Mesodermal cell (in vitro differentiated cells): ENCODE data around the gene HSPB6. TPM values are rescaled to one million over a fixed set of nuclear protein-coding genes. Genes with fewer than 3 reads are reported as not detected.
"Not testable (repeated sequence)": the region's sequence is repeated elsewhere in the genome, so short reads cannot be mapped to it uniquely, and the experiment has no call there.

Source experiments
- H3K27ac ChIP-seq: 2 replicates; pipeline ENCODE4 v1.7.0; 2013; ENCODE audit warnings: mild to moderate bottlenecking, low read depth, low read length, moderate library complexity; ENCODE audit not compliant: severe bottlenecking
- H3K36me3 ChIP-seq: 2 replicates; pipeline ENCODE4 v1.7.1; 2013; ENCODE audit warnings: mild to moderate bottlenecking, low read length, moderate library complexity; ENCODE audit not compliant: control insufficient read depth, insufficient read depth
- H3K4me1 ChIP-seq: one replicate; pipeline ENCODE4 v1.7.1; 2013; ENCODE audit warnings: mild to moderate bottlenecking, low read length; ENCODE audit not compliant: insufficient read depth, control insufficient read depth, poor library complexity, severe bottlenecking
- H3K4me3 ChIP-seq: 2 replicates; pipeline ENCODE4 v1.7.0; 2013; ENCODE audit warnings: low read length, control low read depth, mild to moderate bottlenecking; ENCODE audit not compliant: insufficient read depth, poor library complexity, severe bottlenecking; ENCODE audit errors: extremely low read depth
- H3K9me3 ChIP-seq: 2 replicates; pipeline ENCODE4 v1.7.1; 2013; ENCODE audit warnings: mild to moderate bottlenecking, low read length, moderate library complexity; ENCODE audit not compliant: control insufficient read depth
- WGBS, 2 experiments: methylation state at CpG; one replicate each; pipeline ENCODE4 v1.1.5; 2013; ENCODE audit warnings: missing lambda C conversion rate in 2 of 2; ENCODE audit not compliant: insufficient coverage in 2 of 2; 5-methylcytosine and 5-hydroxymethylcytosine counted together
- polyA plus RNA-seq, 2 experiments: library from polyadenylated mRNA; stranded (reverse); fragments of 50-300 nt; gene quantifications; one replicate each; pipeline ENCODE4 v1.2.3, GENCODE V29; 2013

Gene HSPB6, protein sequence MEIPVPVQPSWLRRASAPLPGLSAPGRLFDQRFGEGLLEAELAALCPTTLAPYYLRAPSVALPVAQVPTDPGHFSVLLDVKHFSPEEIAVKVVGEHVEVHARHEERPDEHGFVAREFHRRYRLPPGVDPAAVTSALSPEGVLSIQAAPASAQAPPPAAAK
- polyA plus RNA-seq (2013, experiment 1 of 2): 0.77 TPM
- polyA plus RNA-seq (2013, experiment 2 of 2): 1.3 TPM

DNA sequence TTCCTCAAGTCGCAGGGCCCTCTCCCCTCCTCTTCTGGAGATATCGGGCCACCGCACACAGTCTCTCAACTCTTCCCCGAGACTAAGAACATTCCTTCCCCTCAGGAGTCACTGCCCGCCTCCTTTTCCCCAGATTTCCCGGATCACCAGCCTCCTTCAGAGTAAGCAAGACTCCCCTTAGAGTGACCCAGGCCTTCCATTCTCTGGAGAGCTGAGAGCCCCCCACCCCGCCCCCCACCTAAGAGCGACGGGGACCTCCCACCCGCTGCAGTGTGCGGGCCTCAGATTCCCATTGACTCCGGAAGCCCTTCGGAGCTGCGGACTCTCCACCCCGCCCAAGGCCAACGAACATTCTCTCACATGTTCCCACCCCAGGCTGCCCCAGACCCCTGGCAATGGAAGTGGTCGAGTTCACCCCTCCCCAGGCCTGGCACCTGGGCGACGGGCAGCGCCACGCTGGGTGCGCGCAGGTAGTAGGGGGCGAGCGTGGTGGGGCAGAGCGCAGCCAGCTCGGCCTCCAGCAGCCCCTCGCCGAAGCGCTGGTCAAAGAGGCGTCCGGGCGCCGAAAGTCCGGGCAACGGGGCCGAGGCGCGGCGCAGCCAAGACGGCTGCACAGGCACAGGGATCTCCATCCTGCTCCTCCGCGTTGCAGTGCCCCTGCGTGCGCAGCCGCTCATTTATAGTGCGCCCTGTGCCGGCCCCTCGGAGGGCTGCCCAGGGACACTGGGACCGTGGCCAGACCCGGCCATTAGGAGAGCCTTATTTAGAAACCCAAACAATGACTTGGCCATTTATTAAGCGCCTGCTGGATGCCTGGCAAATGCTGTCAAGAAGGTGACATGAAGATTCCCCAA lies at the start of gene HSPB6:
Gene HSPB6, minus strand, starts transcription at position 653 of the 854 bp plus-strand sequence. Its CDS starts 21 bp downstream, at position 632.
- H3K9me3 ChIP-seq: no peaks in the 10 kb centered on the region
- peaks cover 63% of the 10 kb centered on the region for H3K36me3 ChIP-seq
- WGBS, 2 experiments: 94 to 96% methylated on average over 32 to 50 of the region's 52 CpGs
- peak within 1 kb of the TSS; percentile 98 for H3K27ac ChIP-seq
- peak within 1 kb of the TSS; percentile 93 for H3K4me3 ChIP-seq
- H3K4me1 ChIP-seq: peaks cover 18% of the 10 kb centered on the region

DNA sequence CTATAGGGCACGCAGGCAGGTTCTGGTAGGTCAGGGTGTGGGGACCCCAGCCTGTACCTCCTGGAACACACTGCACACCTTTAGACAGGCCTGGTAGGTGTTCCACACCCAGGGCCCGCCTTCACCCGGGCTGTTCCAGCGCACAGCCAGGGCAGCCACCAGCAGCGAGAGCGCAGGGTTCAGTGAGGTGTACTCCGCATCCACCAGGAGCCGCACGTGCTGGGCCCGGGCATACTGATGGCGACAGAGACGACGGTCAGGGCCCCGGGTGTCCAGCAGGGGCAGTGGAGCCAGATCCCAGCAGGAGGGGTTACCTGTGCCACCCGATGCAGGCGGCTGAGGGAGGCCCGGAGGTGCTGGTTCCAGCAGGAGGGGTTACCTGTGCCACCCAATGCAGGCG lies 49.8 kb upstream of the HSPB6 start:
- no peak overlapping the region for H3K27ac ChIP-seq
- no peaks in the 10 kb centered on the region for H3K4me1 ChIP-seq
- no peak overlapping the region for H3K4me3 ChIP-seq
- H3K36me3 ChIP-seq: no peaks in the 10 kb centered on the region
- no peaks in the 10 kb centered on the region for H3K9me3 ChIP-seq
- 85 to 89% methylated on average over 18 of the region's 18 CpGs for WGBS, 2 experiments

DNA sequence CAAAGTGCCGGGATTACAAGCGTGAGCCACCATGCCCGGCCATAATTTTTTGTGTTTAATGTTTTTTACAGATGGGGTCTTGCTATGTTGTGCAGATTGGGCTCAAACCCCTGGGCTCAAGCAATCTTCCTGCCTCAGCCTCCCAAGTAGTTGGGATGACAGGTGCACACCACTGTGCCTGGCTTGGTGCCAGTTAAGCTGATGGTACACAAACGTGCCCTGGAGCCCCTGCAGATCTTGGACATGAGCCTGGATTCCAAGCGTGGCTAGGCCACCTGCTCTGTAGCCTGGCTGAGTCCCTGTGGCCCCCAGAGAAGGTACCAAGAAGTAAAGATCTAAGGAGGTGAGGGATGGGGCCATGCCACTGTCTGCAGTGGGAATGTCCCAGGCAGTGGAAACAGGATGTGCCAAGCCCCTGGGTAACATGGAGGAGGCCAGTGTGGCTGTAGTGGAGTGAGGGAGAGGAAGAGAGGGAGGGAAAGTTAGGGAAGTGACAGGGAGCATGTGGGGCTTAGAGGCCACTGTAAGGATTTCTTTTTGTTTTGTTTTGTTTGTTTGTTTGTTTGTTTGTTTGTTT lies 48.8 kb upstream of the HSPB6 start:
- no peaks in the 10 kb centered on the region for H3K9me3 ChIP-seq
- H3K36me3 ChIP-seq: no peaks in the 10 kb centered on the region
- WGBS, 2 experiments: 68 to 81% methylated on average over 2 to 3 of the region's 5 CpGs
- H3K4me3 ChIP-seq: no peak overlapping the region
- H3K27ac ChIP-seq: no peak overlapping the region
- H3K4me1 ChIP-seq: no peaks in the 10 kb centered on the region

DNA sequence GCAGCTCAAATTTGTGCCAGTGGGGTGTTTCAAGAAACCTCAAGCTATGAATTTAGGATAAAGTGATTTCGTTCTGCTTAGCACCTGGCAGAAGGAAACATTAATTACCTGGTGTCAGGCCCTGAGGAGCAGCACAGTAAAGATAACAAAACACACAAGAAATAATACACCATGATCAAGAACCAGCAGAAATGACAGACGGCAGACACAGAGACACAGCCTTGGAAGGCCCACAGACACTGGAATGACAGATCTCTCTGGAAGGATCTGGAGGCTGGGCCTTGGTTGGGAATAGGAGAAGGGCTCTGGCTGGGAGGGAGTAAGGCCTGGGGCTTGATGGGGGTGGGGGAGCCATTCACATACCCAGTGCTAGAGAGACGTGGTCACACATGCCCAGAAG lies 45.0 kb upstream of the HSPB6 start:
- WGBS, 2 experiments: 80 to 92% methylated on average over 2 of the region's 3 CpGs

DNA sequence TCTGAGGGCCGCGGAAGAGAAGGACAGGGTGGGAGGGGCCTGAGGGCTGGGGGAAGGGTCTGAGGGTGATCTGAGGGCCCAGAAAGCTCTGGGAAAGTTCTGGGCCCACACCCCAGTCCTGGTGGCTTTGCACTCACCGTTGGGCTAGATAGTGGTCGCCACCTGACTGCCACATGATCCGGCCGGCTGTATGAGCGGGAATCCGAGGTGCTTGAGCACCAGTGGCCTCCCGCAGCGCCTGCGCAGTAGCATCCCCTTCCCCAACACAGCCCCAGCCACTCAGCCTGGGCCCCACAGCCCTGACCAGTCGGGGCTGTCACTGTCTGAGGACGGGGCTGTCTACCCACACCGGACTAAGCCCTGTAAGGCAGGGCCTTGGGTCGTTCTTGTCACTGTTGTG lies 40.8 kb upstream of the HSPB6 start:
- Histone ChIP-seq H3K36me3 (no peaks in the 10 kb centered on the region), H3K9me3 (no peaks in the 10 kb centered on the region), H3K4me1 (no peaks in the 10 kb centered on the region), H3K4me3 (no peak overlapping the region), H3K27ac (no peak overlapping the region)
- 36 to 52% methylated on average over 10 to 14 of the region's 15 CpGs for WGBS, 2 experiments

More for the DNA sequence above, 45.0 kb upstream of the HSPB6 start:
- Histone ChIP-seq H3K36me3 (no peaks in the 10 kb centered on the region), H3K9me3 (no peaks in the 10 kb centered on the region), H3K27ac (no peak overlapping the region), H3K4me1 (no peaks in the 10 kb centered on the region), H3K4me3 (no peak overlapping the region)

DNA sequence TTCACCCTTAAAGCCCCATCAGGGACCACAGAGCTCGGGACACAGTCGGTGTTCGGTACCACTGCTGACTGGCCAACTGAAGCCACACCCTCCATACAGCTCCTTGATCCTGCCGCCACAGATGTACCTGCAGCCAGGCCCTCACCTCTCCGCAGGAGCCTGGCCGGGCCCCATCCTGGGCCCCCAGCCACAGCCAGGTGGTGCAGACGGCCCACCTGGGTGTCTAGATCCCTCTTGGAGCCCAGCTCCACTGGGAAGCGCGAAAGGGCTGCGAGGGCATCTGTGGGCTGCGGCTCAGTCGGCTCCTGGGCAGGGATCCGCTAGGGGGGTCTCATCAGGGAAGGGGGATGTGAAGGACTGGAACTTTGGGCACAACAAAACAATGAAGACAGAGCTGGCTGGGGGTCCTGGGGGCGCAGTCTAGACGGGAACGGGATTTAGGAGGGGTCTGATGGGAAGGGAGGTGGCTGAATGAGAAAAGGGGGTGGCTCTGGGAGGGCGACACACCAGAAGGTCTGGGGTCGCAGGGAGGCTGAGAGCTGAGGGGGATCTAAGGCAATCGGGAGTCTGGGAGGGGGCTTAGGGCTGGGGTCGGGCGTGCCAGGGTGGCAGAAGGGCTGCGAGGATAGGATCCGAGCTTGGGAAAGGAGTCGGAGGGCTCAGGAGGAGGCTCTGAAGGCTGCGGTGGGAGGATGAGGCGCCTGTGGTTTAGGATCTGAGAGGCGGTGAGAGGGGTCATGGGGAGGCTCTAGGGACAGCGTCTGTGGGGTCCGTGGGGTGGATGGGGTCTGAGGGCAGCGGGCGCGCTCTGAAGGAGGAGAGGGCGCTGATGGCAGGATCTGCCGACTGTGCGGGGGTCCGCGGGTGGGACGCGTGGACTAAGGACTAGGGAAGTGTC lies 40.1 kb upstream of the HSPB6 start:
- Histone ChIP-seq H3K4me3 (no peak overlapping the region), H3K27ac (no peak overlapping the region), H3K4me1 (no peaks in the 10 kb centered on the region), H3K36me3 (no peaks in the 10 kb centered on the region), H3K9me3 (no peaks in the 10 kb centered on the region)
- 37 to 42% methylated on average over 25 to 37 of the region's 39 CpGs for WGBS, 2 experiments

DNA sequence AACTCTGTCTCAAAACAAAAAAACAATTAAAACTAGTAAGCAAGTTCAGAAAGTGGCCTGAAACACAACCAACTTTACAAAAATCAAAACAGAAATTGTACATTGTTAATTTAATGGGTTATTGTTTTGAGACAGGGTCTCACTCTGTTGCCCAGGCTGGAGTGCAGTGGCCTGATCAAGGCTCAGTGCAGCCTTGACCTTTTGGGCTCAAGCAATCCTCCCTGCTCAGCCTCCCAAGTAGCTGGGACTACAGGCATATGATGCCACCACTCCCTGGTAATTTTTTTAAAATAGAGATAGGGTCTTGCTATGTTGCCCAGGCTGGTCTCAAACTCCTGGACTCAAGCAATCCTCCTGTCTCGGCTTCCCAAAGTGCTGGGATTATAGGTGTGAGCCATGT lies 38.7 kb upstream of the HSPB6 start:
- WGBS, 2 experiments: no CpG with 5 or more reads among the region's 1 CpG
- not testable (repeated sequence) for H3K27ac ChIP-seq, H3K4me3 ChIP-seq, H3K36me3 ChIP-seq, H3K9me3 ChIP-seq, H3K4me1 ChIP-seq

DNA sequence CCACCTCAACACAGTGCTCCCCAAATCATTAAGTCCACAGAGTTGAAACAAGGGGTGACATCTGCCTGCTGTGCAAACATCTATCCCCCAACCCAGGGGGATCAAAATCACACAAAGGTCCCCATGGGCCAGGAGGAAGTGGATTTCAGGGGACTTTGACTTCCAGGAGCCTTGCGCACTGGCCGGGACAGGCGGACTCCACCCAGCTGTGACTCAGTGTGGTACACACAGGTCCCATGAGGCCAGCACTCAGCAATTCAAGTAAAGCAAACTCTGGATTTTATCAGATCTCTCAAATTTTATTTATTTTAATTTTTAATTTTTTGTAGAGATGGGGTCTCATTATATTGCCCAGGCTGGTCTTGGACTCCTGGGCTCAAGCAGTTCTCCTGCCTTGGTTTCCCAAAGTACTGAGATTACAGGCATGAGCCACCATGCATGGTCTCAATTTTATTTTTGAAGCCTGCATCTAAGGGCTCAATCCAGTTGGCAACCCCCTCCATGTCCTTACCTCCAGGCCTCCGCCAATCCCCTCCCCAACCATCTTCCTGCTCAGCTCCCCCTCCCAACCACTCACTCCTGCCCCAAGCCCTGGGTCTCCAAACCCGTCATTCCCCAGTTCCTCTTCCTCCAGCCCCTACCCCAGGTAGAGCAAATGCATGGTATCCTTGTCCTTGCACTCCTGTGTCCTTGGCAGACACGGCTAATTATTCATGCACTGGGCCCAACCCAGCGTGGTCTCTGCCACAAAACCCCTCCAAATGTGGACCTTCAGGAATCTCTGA lies 36.7 kb upstream of the HSPB6 start:
- H3K4me1 ChIP-seq: no peaks in the 10 kb centered on the region
- H3K36me3 ChIP-seq: no peaks in the 10 kb centered on the region
- H3K27ac ChIP-seq: no peak overlapping the region
- 85 to 87% methylated on average over 4 to 7 of the region's 7 CpGs for WGBS, 2 experiments
- H3K9me3 ChIP-seq: no peaks in the 10 kb centered on the region
- no peak overlapping the region for H3K4me3 ChIP-seq

DNA sequence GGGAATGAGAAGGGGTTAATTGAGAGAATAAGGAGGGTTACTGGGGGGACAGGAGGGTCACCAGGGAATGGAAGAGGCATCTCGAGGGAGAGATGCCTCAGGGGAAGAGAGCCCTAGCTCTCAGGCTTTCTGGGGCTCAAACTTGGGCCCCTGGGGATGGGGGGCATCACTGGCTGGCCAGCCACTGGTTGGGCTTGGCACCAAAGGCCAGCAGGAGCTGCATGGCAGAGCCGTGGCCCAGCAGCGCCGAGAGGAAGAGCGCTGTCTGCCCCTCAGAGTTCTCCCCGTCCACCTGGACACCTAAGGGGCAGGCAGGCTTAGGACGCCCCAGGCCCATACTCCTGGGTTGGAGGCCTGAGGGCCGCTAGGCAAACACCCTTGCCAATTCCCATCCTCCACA lies 36.1 kb upstream of the HSPB6 start:
- WGBS, 2 experiments: 80 to 87% methylated on average over 7 to 8 of the region's 8 CpGs
- H3K9me3 ChIP-seq: no peaks in the 10 kb centered on the region

DNA sequence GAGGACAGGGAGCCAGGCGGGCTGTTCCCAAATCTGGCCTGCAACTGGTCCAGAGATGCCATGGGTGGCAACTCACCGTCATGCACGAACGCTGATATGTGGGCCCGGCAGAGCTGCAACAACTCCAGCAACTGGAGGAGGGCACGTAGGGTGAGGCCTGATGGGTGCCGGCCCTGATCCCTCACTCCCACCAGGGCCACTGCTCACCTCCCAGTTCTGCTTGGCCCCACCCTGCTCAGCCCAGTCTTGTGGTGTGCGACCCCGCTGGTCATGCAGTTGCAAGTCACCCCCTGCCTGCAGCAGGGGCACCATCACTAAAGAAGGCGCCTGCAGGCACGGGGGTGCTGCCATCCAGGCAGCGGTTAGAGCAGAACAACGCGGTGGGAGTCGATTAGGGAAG lies 35.5 kb upstream of the HSPB6 start:
- 84 to 89% methylated on average over 15 of the region's 15 CpGs for WGBS, 2 experiments
- H3K4me3 ChIP-seq: no peak overlapping the region
- no peaks in the 10 kb centered on the region for H3K36me3 ChIP-seq
- H3K9me3 ChIP-seq: no peaks in the 10 kb centered on the region
- no peak overlapping the region for H3K27ac ChIP-seq
- no peaks in the 10 kb centered on the region for H3K4me1 ChIP-seq

More for the DNA sequence above, 36.1 kb upstream of the HSPB6 start:
- Histone ChIP-seq H3K27ac (no peak overlapping the region), H3K36me3 (no peaks in the 10 kb centered on the region), H3K4me3 (no peak overlapping the region), H3K4me1 (no peaks in the 10 kb centered on the region)
